Left ventricle myocardium inferior (tissue), 1 donor: Measurements from ENCODE around the gene CAMSAP2. TPM values are rescaled to one million over a fixed set of nuclear protein-coding genes. Genes with fewer than 3 reads are reported as not detected.
A peak's percentile ranks its signal among the peaks of the same experiment; 100 is the strongest.
"Not testable (repeated sequence)": the region's sequence is repeated elsewhere in the genome, so short reads cannot be mapped to it uniquely, and the experiment has no call there.

Source experiments
- DNase-seq: peaks from one replicate; pipeline ENCODE4 v3.0.0-alpha.2; 2020
- H3K27ac ChIP-seq: fragments of 200-600 bp; replicated peaks from 2 replicates; pipeline ENCODE4 v1.8.0; 2021
- H3K27me3 ChIP-seq: fragments of 200-600 bp; 2 replicates; pipeline ENCODE4 v1.8.0; 2021; ENCODE audit warnings: low read depth
- H3K36me3 ChIP-seq: fragments of 200-600 bp; 2 replicates; pipeline ENCODE4 v1.8.0; 2021
- H3K4me1 ChIP-seq: fragments of 200-600 bp; 2 replicates; pipeline ENCODE4 v1.8.0; 2021
- H3K4me3 ChIP-seq: fragments of 200-600 bp; 2 replicates; pipeline ENCODE4 v1.8.0; 2021; ENCODE audit warnings: mild to moderate bottlenecking, moderate library complexity
- H3K9me3 ChIP-seq: fragments of 200-600 bp; replicated peaks from 2 replicates; pipeline ENCODE4 v1.8.0; 2021
- CTCF ChIP-seq: fragments of 200-600 bp; IDR thresholded peaks from 2 replicates; pipeline ENCODE4 v1.8.0; 2021; ENCODE audit warnings: antibody characterized with exemption, mild to moderate bottlenecking, borderline replicate concordance
- intact Hi-C: fragments of 100-400 bp; cut with micrococcal nuclease; formaldehyde crosslinking; loops from one replicate; pipeline ENCODE4 v1.11.0; 2022
- total RNA-seq: library from RNA; stranded (reverse); fragmentation: NEBNext Ultra II Directional; extraction: Animal tissue kit (Norgen Biotek cat#: 25700); gene quantifications from one replicate; pipeline ENCODE4 v1.2.1, GENCODE V29; 2021
- donor health status: DM: no; HTN: yes; CAD: no; lungs with severe emphysema.

The CAMSAP2 gene
- total RNA-seq, 1 donor from 2014 or later = 34.1 TPM

- Histone ChIP-seq H3K27me3 (no peaks in the 10 kb centered on the region), H3K4me1 (peaks cover 44% of the 10 kb centered on the region), H3K36me3 (peaks cover 16% of the 10 kb centered on the region), H3K4me3 (no peak overlapping the region), H3K9me3 (peaks cover 15% of the 10 kb centered on the region), H3K27ac (no peak overlapping the region)
- no peak for TF ChIP-seq CTCF
- no peak for DNase-seq
- intact Hi-C loops = no loop called here
Measured at GRCh38 chr1:200783926-200784325, 45.2 kb downstream of the CAMSAP2 start.

GRCh38 chr1:200784576-200784975 is 45.9 kb downstream of the CAMSAP2 start:
- H3K4me3 ChIP-seq = no peak overlapping the region
- peaks cover 44% of the 10 kb centered on the region for H3K4me1 ChIP-seq
- no peaks in the 10 kb centered on the region for H3K27me3 ChIP-seq
- no peak for DNase-seq
- intact Hi-C loops = no loop called here
- peaks cover 16% of the 10 kb centered on the region for H3K36me3 ChIP-seq
- peaks cover 15% of the 10 kb centered on the region for H3K9me3 ChIP-seq
- no peak for TF ChIP-seq CTCF
- H3K27ac ChIP-seq = no peak overlapping the region

- Histone ChIP-seq H3K27ac (peak overlapping the region; percentile 14), H3K27me3 (no peaks in the 10 kb centered on the region), H3K9me3 (peaks cover 15% of the 10 kb centered on the region), H3K36me3 (peaks cover 16% of the 10 kb centered on the region), H3K4me3 (no peak overlapping the region), H3K4me1 (peaks cover 34% of the 10 kb centered on the region)
- intact Hi-C loops = no loop called here
- no peak for TF ChIP-seq CTCF
- no peak for DNase-seq
Measured at GRCh38 chr1:200786788-200787187, 48.1 kb downstream of the CAMSAP2 start.

GRCh38 chr1:200787896-200788387 is 49.2 kb downstream of the CAMSAP2 start:
- H3K36me3 ChIP-seq = peaks cover 10% of the 10 kb centered on the region
- DNase-seq = no peak
- H3K27ac ChIP-seq = no peak overlapping the region
- no peaks in the 10 kb centered on the region for H3K27me3 ChIP-seq
- peaks cover 34% of the 10 kb centered on the region for H3K4me1 ChIP-seq
- no peak for TF ChIP-seq CTCF
- H3K9me3 ChIP-seq = peaks cover 10% of the 10 kb centered on the region
- H3K4me3 ChIP-seq = no peak overlapping the region
- intact Hi-C loops = no loop called here

- H3K9me3 ChIP-seq, DNase-seq, H3K4me3 ChIP-seq, H3K27me3 ChIP-seq, H3K27ac ChIP-seq, intact Hi-C loops, H3K36me3 ChIP-seq: not testable (repeated sequence)
- H3K4me1 ChIP-seq = peaks cover 54% of the 10 kb centered on the region
Measured at GRCh38 chr1:200791012-200791411, 52.3 kb downstream of the CAMSAP2 start.

GRCh38 chr1:200793677-200794076 is 55.0 kb downstream of the CAMSAP2 start:
- H3K36me3 ChIP-seq = no peaks in the 10 kb centered on the region
- intact Hi-C loops = no loop called here
- no peak for TF ChIP-seq CTCF

More at GRCh38 chr1:200793677-200794076, 55.0 kb downstream of the CAMSAP2 start:
- Histone ChIP-seq H3K4me1 (peaks cover 42% of the 10 kb centered on the region), H3K9me3 (no peaks in the 10 kb centered on the region), H3K4me3 (no peak overlapping the region), H3K27me3 (no peaks in the 10 kb centered on the region), H3K27ac (no peak overlapping the region)
- DNase-seq = no peak
